Left colon (tissue), 2 donors: ENCODE measurements around the gene EXOC7. TPM values are rescaled to one million over a fixed set of nuclear protein-coding genes. Genes with fewer than 3 reads are reported as not detected.

Source experiments
- ATAC-seq: fragments of 200-7000 bp; cut with Tn5 transposase; one replicate; pipeline ENCODE4 v1.9.1; 2020; ENCODE audit warnings: mild to moderate bottlenecking, moderate library complexity
- DNase-seq, 2 donors: peaks; one replicate each; pipeline ENCODE4 v3.0.0-alpha.2; 2020
- intact Hi-C, 2 donors: fragments of 100-400 bp; cut with DNase I in 1 of 2; cut with micrococcal nuclease in 1 of 2; formaldehyde crosslinking; loops; one replicate each; pipeline versions ENCODE4 v1.11.2 to v1.14.0; 2022; cut with DNase I, micrococcal nuclease
- total RNA-seq, 2 donors: library from RNA; stranded (reverse); fragmentation: NEBNext Ultra II Directional; extraction: Animal tissue kit (Norgen Biotek cat#: 25700); gene quantifications; one replicate each; pipeline ENCODE4 v1.2.1, GENCODE V29; 2021
- donor health status: DM: no; HTN: no; CAD: no.
- donor health status: DM: yes; HTN: yes; CAD: no.

Gene EXOC7
- total RNA-seq, 2 donors from 2014 or later, result 100 to 102 TPM

- ATAC-seq, result no peak
- no peak for DNase-seq
- intact Hi-C loops, result loop anchor here (5.0 to 10.0 kb wide), 2 partner anchors 53 to 150 kb away; no protein-coding TSS in a partner anchor
Observed at GRCh38 chr17:76124582-76125390, 21.2 kb upstream of the EXOC7 start.

- ATAC-seq (no peak), DNase-seq (no peak)
- intact Hi-C loops, result loop anchor here in 1 of 2 donors (10.0 kb wide), 1 partner anchor 151 kb away; no protein-coding TSS in a partner anchor
Observed at GRCh38 chr17:76123749-76124581, 20.4 kb upstream of the EXOC7 start.

DNA sequence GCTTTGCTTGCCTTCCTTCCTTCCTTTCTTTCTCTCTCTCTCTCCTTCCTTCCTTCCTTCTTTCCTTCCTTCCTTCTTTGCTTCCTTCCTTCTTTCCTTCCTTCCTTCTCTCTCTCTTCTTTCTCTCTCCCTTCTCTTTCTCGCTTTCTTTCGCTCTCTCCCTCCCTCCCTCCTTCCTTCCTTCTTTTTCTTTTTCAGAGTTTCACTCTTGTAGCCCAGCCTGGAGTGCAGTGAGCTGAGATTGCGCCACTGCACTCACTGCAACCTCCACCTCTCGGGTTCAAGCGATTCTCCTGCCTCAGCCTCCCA, 19.6 kb upstream of the EXOC7 start:
- no peak for DNase-seq
- ATAC-seq, result no peak
- intact Hi-C loops, result loop anchor here in 1 of 2 donors (10.0 kb wide), 1 partner anchor 152 kb away; no protein-coding TSS in a partner anchor

GRCh38 chr17:76122431-76123190, 19.0 kb upstream of the EXOC7 start:
- intact Hi-C loops, result loop anchor here in 1 of 2 donors (10.0 kb wide), 1 partner anchor 152 kb away; no protein-coding TSS in a partner anchor
- DNase-seq (no peak), ATAC-seq (no peak)

GRCh38 chr17:76121932-76122430, 18.4 kb upstream of the EXOC7 start:
- DNase-seq (no peak), ATAC-seq (no peak)
- intact Hi-C loops, result loop anchor here in 1 of 2 donors (10.0 kb wide), 1 partner anchor 153 kb away; no protein-coding TSS in a partner anchor

DNA sequence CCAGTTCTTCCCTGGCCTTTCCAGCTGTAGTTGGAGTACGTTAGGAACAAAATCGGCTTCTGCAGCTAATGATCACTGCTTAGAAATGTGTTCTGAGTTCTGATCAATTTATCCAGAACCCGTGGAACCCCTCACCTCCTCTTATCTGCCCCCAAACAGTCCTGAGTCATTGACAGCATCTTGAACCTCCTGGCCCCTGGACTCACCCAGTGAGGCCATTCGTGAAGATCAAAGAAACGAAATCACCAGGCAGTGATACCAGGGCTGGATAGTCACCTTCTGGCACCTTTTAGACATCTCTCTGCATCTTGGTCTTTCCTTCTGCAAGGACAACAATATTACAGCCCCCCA, 17.0 kb upstream of the EXOC7 start:
- ATAC-seq (no peak), DNase-seq (no peak)
- intact Hi-C loops, result loop anchor here in 1 of 2 donors (10.0 kb wide), 1 partner anchor 154 kb away; no protein-coding TSS in a partner anchor

- no peak for ATAC-seq
Observed at GRCh38 chr17:76119409-76120371, 16.1 kb upstream of the EXOC7 start.

GRCh38 chr17:76115138-76115754, 11.7 kb upstream of the EXOC7 start:
- no peak for ATAC-seq

More at GRCh38 chr17:76119409-76120371, 16.1 kb upstream of the EXOC7 start:
- no peak for DNase-seq
- intact Hi-C loops, result loop anchor here (10.0 kb wide), 2 partner anchors 155 to 275 kb away; no protein-coding TSS in a partner anchor

DNA sequence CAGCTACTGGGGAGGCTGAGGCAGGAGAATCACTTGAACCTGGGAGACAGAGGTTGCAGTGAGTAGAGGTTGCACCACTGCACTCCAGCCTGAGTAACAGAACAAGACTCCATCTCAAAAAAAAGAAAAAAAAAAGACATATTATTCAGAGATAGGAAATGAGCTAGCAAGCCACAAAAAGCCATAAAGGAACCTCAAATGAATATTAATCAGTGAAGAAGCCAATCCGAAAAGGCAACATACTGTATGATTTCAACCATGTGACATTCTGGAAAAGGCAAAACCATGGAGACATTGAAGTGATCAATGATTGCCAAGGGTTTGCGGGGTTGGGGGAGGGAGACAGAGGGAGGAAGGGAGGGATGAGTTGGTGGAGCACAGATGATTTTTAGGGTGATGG, 8.4 kb upstream of the EXOC7 start:
- ATAC-seq (no peak), DNase-seq (no peak)
- intact Hi-C loops, result loop anchor here in 1 of 2 donors (10.0 kb wide), 1 partner anchor 283 kb away; no protein-coding TSS in a partner anchor

More at GRCh38 chr17:76115138-76115754, 11.7 kb upstream of the EXOC7 start:
- intact Hi-C loops, result loop anchor here in 1 of 2 donors (10.0 kb wide), 1 partner anchor 280 kb away; no protein-coding TSS in a partner anchor
- no peak for DNase-seq

DNA sequence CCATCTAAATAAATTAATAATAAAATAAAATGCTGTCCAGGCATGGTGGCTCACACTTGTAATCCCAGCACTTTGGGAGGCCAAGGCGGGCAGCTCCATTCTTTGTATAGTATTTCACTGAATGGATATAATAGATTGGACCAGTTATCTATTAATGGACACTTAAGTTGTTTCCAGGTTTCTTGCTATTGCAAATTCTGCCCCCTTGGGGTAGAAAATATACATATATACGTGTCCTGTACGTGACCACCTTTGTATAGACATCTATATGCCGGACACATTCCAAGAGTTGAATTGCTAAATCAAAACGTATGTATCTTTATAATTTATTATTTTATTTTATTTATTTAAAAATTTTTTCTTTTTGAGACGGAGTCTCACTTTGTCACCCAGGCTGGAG, 3.9 kb upstream of the EXOC7 start:
- ATAC-seq (no peak), DNase-seq (no peak)
- intact Hi-C loops, result no loop called here

DNA sequence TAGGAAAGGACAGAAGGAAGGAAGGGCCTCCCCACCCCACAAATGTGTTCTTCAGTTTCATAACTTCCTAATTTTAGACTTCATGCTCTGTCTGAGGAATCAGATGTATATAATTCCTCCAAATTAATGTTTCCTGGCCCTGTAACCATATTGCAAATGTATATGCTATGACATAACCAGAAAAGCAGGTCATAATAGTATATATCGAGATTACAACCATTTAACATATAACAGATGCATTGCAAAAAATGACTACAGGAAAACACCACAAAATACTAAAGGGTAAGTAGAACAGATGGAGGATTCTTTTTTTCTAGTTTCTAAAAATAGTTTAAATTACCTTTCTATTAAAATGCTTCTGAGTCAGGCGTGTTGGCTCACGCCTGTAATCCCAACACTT, 3.1 kb upstream of the EXOC7 start:
- DNase-seq, result no peak
- no peak for ATAC-seq
- intact Hi-C loops, result no loop called here

DNA sequence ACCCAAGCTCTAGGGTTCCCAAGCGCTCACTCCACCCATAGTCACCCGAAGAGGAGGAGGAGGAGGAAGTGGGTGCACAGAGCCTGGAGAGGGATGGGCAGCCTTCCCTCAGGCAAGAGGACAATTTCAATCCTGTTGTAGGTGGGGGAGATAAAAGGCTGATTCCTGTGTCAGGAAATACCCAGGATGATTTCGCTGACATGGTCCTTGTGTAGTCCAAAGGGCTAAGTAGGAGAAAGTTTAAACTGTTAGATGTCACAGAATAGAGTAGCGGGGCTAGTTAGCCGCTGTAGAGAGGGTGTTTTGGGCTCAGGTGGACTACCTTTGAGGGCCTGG, 1.3 kb upstream of the EXOC7 start:
- no peak for ATAC-seq
- DNase-seq, result no peak
- intact Hi-C loops, result no loop called here

DNA sequence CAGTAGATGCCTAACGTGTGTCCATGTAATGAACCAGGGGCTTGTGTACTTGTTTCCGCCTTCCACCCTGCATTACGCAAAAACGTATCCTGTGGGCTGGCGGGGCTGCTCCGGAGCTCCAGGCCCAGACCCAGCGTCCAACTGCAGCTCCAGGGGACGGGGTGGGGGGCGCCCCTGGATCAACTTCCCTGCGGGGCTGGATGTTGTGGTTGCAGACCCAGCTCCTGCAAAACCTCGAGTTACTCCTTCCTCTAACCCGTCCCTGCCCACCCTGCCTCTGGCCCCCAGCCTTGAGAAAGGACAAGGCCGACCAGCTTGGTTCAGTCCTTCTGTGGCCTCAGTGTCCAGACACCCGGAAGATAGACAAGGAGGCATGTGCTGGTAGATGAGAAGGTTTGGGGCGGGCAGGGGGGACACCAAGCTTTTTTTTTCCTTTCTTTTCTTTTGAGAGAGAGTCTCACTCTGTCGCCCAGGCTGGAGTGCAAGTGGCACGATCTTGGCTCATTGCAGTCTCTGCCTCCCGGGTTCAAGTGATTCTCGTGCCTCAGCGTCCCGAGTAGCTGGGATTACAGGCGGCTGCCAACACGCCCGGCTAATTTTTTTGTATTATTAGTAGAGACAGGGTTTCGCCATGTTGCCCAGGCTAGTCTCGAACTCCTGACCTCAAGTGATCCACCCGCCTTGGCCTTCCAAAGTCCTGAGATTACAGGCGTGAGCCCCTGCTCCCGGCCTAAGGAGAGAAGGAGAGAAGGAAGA, 731 bp upstream of the EXOC7 start:
- intact Hi-C loops, result no loop called here
- DNase-seq, result no peak
- no peak for ATAC-seq

- DNase-seq (no peak), ATAC-seq (peak; percentile 22)
- intact Hi-C loops, result no loop called here
Observed at GRCh38 chr17:76102944-76103273, 678 bp downstream of the EXOC7 start.

GRCh38 chr17:76097716-76098295, 5.8 kb downstream of the EXOC7 start:
- ATAC-seq (no peak), DNase-seq (no peak)
- intact Hi-C loops, result no loop called here

GRCh38 chr17:76095943-76096342, 7.6 kb downstream of the EXOC7 start:
- DNase-seq (no peak), ATAC-seq (no peak)
- intact Hi-C loops, result no loop called here
